Panc1 (cell line): ENCODE results near the gene CACNA1D.

Source experiments
- POLR2AphosphoS5 ChIP-seq: IDR thresholded peaks from 2 replicates; pipeline ENCODE4 v1.6.1; 2012; ENCODE audit warnings: mild to moderate bottlenecking, low read depth, low read length, moderate library complexity
- SIN3A ChIP-seq: IDR thresholded peaks from 2 replicates; pipeline ENCODE4 v1.6.1; 2012; ENCODE audit warnings: low read depth, mild to moderate bottlenecking, low read length, moderate library complexity, borderline replicate concordance; ENCODE audit not compliant: insufficient read depth
- TF ChIP-seq, protein P1 (sequence below): fragments of 450-650 bp; IDR thresholded peaks from 2 replicates; pipeline ENCODE4 v1.5.1; 2017; ENCODE audit warnings: mild to moderate bottlenecking
- TF ChIP-seq, protein P2 (sequence below), 2 experiments: IDR thresholded peaks; 2 replicates each; pipeline ENCODE4 v1.6.1; 2011 to 2012; ENCODE audit warnings: low read depth in 2 of 2, control low read depth in 1 of 2, low read length in 1 of 2, mild to moderate bottlenecking in 1 of 2, moderate library complexity in 1 of 2; ENCODE audit not compliant: insufficient read depth in 1 of 2

DNA sequence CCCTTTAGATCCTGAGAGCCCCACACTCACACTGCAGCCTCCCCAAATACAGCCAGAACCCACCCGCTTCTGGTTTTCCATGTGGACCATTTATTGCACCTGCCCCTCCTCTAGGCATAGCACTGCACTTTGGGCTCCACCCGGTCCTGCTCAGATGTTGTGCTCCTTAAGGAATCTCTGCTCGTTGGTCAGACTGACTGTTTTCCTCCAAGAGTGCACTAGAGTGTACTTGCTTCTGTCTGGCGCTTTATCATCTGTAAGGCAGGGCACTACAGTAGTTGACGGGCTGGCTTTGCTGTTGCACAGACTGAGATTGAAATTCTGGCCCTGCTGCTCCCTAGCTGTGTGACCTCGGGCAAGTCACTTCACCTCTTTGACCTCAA, 124.1 kb downstream of the CACNA1D start:
- TF ChIP-seq, protein P1, sequence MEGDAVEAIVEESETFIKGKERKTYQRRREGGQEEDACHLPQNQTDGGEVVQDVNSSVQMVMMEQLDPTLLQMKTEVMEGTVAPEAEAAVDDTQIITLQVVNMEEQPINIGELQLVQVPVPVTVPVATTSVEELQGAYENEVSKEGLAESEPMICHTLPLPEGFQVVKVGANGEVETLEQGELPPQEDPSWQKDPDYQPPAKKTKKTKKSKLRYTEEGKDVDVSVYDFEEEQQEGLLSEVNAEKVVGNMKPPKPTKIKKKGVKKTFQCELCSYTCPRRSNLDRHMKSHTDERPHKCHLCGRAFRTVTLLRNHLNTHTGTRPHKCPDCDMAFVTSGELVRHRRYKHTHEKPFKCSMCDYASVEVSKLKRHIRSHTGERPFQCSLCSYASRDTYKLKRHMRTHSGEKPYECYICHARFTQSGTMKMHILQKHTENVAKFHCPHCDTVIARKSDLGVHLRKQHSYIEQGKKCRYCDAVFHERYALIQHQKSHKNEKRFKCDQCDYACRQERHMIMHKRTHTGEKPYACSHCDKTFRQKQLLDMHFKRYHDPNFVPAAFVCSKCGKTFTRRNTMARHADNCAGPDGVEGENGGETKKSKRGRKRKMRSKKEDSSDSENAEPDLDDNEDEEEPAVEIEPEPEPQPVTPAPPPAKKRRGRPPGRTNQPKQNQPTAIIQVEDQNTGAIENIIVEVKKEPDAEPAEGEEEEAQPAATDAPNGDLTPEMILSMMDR: no peak
- TF ChIP-seq POLR2AphosphoS5: no peak
- TF ChIP-seq, protein P2, sequence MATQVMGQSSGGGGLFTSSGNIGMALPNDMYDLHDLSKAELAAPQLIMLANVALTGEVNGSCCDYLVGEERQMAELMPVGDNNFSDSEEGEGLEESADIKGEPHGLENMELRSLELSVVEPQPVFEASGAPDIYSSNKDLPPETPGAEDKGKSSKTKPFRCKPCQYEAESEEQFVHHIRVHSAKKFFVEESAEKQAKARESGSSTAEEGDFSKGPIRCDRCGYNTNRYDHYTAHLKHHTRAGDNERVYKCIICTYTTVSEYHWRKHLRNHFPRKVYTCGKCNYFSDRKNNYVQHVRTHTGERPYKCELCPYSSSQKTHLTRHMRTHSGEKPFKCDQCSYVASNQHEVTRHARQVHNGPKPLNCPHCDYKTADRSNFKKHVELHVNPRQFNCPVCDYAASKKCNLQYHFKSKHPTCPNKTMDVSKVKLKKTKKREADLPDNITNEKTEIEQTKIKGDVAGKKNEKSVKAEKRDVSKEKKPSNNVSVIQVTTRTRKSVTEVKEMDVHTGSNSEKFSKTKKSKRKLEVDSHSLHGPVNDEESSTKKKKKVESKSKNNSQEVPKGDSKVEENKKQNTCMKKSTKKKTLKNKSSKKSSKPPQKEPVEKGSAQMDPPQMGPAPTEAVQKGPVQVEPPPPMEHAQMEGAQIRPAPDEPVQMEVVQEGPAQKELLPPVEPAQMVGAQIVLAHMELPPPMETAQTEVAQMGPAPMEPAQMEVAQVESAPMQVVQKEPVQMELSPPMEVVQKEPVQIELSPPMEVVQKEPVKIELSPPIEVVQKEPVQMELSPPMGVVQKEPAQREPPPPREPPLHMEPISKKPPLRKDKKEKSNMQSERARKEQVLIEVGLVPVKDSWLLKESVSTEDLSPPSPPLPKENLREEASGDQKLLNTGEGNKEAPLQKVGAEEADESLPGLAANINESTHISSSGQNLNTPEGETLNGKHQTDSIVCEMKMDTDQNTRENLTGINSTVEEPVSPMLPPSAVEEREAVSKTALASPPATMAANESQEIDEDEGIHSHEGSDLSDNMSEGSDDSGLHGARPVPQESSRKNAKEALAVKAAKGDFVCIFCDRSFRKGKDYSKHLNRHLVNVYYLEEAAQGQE (IDR thresholded peaks at IDR 0.05; ENCODE audit: insufficient read depth in 1 of 2, low read depth in 2 of 2, low read length in 1 of 2): no peak
- TF ChIP-seq SIN3A: no peak
